Gastroesophageal sphincter (tissue), 4 donors: ENCODE measurements around the gene TM4SF1. TPM values are rescaled to one million over a fixed set of nuclear protein-coding genes. Genes with fewer than 3 reads are reported as not detected.
A peak's percentile ranks its signal among the peaks of the same experiment; 100 is the strongest.

Experiments used
- ATAC-seq: fragments of 150-250 bp; one replicate; pipeline ENCODE4 v1.9.1; 2016; ENCODE audit warnings: mild to moderate bottlenecking, moderate library complexity
- H3K27ac ChIP-seq, 4 donors: fragments of 200-600 bp; sonication (generic) in 3 of 4; 1 replicate in 3 of 4; 2 replicates in 1 of 4; pipeline ENCODE4 v1.5.1; 2016 to 2019
- H3K27me3 ChIP-seq: fragments of 200-600 bp; sonication (generic); one replicate; pipeline ENCODE4 v1.5.1; 2019
- H3K36me3 ChIP-seq, 2 donors: fragments of 200-600 bp; sonication (generic); one replicate each; pipeline ENCODE4 v1.5.1; 2019; ENCODE audit warnings: control low read depth in 1 of 2
- H3K4me1 ChIP-seq, 3 donors: fragments of 200-600 bp; sonication (generic); 1 replicate in 2 of 3; 2 replicates in 1 of 3; pipeline ENCODE4 v1.5.1; 2016 to 2019; ENCODE audit warnings: control low read depth in 2 of 3
- H3K4me3 ChIP-seq, 2 donors: fragments of 200-600 bp; sonication (generic); one replicate each; pipeline ENCODE4 v1.5.1; 2019; ENCODE audit warnings: mild to moderate bottlenecking in 1 of 2, moderate library complexity in 1 of 2
- H3K9me3 ChIP-seq, 3 donors: fragments of 200-600 bp; sonication (generic); one replicate each; pipeline ENCODE4 v1.5.1; 2017 to 2019; ENCODE audit warnings: control low read depth in 2 of 3
- EP300 ChIP-seq: sonication (generic); formaldehyde crosslinking; IDR thresholded peaks from one replicate; pipeline ENCODE4 v1.6.1; 2017; ENCODE audit warnings: antibody characterized with exemption, mild to moderate bottlenecking
- POLR2A ChIP-seq, 2 donors: fragments of 450-650 bp; IDR thresholded peaks; one replicate each; pipeline ENCODE4 v1.6.1; 2017; ENCODE audit warnings: antibody characterized with exemption in 2 of 2, mild to moderate bottlenecking in 2 of 2, moderate library complexity in 1 of 2
- POLR2AphosphoS5 ChIP-seq: sonication (generic); formaldehyde crosslinking; IDR thresholded peaks from one replicate; pipeline ENCODE4 v1.6.1; 2017; ENCODE audit warnings: antibody characterized with exemption
- whole genome bisulfite sequencing, 2 donors: methylation state at CpG; one replicate each; pipeline ENCODE4 v1.1.5; 2018; ENCODE audit warnings: low coverage in 1 of 2; 5-methylcytosine and 5-hydroxymethylcytosine counted together
- total RNA-seq, 4 donors: library from RNA; depleted of rRNA; stranded (reverse); fragments of >200 nt; gene quantifications; one replicate each; pipeline ENCODE4 v1.1.0, GENCODE V29; 2016
- TF ChIP-seq, protein P1 (sequence below), 4 experiments: fragments of 200-600 bp in 2 of 4; fragments of 450-650 bp in 2 of 4; sonication (generic) in 1 of 4; IDR thresholded peaks; one replicate each; pipeline ENCODE4 v1.5.1; 2017 to 2019; ENCODE audit warnings: antibody characterized with exemption in 4 of 4, mild to moderate bottlenecking in 2 of 4, moderate library complexity in 2 of 4

TM4SF1 gene
- total RNA-seq, 4 donors from 2014 or later: 20.9 to 128 (median 71.9) TPM

- WGBS, 2 donors: 86 to 95% methylated on average over 3 to 6 of the region's 6 CpGs
These were observed 19.0 kb upstream of the TM4SF1 start for GRCh38 chr3:149396476-149396875.

DNA sequence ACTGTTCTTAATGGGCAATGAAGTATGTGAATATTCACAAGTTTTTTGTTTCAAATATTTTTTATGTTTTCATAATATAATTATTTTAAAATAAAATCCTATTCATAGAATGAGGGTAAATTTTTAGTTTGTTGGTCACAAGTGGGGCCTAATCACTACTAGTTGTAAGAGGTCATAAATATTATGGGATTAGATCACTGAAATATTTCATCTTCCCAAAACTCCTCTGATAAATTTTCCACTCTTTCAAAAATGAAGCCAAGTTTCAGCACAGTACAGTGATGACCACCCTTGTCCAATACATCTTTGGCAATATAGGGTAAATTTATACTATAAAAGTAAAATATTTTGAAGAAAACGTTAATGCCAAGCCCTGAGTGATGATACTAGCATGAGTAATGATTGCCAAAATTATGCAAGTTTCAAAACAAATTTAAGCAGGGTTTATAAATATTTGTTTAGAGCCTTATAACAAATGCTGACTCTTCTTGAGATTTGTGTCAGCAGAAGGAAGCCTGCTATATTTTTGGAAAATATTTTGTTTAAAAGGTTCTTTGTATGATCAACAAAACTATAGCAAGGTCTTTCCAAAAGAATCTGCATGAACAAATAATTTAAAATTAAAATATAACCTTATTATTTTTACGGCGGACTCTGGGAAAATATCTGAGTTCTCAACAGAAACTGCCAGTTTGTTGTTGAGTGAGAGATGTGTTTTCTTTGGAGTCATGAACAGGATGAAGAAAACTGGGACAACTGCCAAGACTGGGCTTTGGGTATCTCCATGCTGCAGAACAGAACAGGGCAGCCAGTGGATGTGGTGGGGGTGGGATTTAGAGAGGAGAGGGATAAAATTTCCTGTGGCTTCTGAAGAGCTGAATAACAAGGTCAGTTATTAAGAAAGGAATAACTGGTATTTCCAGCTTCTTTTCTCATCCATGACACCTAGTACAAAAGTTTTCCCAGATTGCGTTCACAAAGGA lies 17.9 kb upstream of the TM4SF1 start:
- H3K27me3 ChIP-seq: no peaks in the 10 kb centered on the region
- TF ChIP-seq POLR2AphosphoS5 (no peak), POLR2A (IDR thresholded peaks at IDR 0.05) (no peak), EP300 (no peak)
- TF ChIP-seq, protein P1, sequence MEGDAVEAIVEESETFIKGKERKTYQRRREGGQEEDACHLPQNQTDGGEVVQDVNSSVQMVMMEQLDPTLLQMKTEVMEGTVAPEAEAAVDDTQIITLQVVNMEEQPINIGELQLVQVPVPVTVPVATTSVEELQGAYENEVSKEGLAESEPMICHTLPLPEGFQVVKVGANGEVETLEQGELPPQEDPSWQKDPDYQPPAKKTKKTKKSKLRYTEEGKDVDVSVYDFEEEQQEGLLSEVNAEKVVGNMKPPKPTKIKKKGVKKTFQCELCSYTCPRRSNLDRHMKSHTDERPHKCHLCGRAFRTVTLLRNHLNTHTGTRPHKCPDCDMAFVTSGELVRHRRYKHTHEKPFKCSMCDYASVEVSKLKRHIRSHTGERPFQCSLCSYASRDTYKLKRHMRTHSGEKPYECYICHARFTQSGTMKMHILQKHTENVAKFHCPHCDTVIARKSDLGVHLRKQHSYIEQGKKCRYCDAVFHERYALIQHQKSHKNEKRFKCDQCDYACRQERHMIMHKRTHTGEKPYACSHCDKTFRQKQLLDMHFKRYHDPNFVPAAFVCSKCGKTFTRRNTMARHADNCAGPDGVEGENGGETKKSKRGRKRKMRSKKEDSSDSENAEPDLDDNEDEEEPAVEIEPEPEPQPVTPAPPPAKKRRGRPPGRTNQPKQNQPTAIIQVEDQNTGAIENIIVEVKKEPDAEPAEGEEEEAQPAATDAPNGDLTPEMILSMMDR (IDR thresholded peaks at IDR 0.05): no peak
- WGBS, 2 donors: 54 to 69% methylated on average over 4 of the region's 4 CpGs
- H3K36me3 ChIP-seq: no peaks in the 10 kb centered on the region
- no peak for ATAC-seq
- no peaks in the 10 kb centered on the region for H3K4me1 ChIP-seq
- no peak overlapping the region for H3K4me3 ChIP-seq
- H3K9me3 ChIP-seq: no peaks in the 10 kb centered on the region
- no peak overlapping the region for H3K27ac ChIP-seq

More at GRCh38 chr3:149396476-149396875, 19.0 kb upstream of the TM4SF1 start:
- H3K4me3 ChIP-seq: no peak overlapping the region
- H3K27me3 ChIP-seq: no peaks in the 10 kb centered on the region
- no peak overlapping the region for H3K27ac ChIP-seq
- H3K36me3 ChIP-seq: no peaks in the 10 kb centered on the region
- no peaks in the 10 kb centered on the region for H3K4me1 ChIP-seq
- TF ChIP-seq, protein P1 (IDR thresholded peaks at IDR 0.05): no peak
- no peak for TF ChIP-seq POLR2A (IDR thresholded peaks at IDR 0.05)
- TF ChIP-seq POLR2AphosphoS5: no peak
- TF ChIP-seq EP300: no peak
- H3K9me3 ChIP-seq: no peaks in the 10 kb centered on the region
- ATAC-seq: no peak

GRCh38 chr3:149393345-149394160 lies 16.1 kb upstream of the TM4SF1 start:
- 38 to 50% methylated on average over 4 of the region's 4 CpGs for WGBS, 2 donors
- Histone ChIP-seq H3K27ac (no peak overlapping the region), H3K36me3 (no peaks in the 10 kb centered on the region), H3K4me3 (no peak overlapping the region), H3K4me1 (no peaks in the 10 kb centered on the region), H3K27me3 (no peaks in the 10 kb centered on the region), H3K9me3 (peaks cover 0 to 8% (median 0%) of the 10 kb centered on the region in 3 donors)
- TF ChIP-seq, protein P1 (IDR thresholded peaks at IDR 0.05): peak; percentile 49 to 68 (median 64)
- no peak for TF ChIP-seq POLR2A (IDR thresholded peaks at IDR 0.05)
- no peak for ATAC-seq

- H3K27ac ChIP-seq: no peak overlapping the region
- ATAC-seq: no peak
- 77 to 84% methylated on average over 5 of the region's 5 CpGs for WGBS, 2 donors
These were observed 14.5 kb upstream of the TM4SF1 start for GRCh38 chr3:149391960-149392359.

More at GRCh38 chr3:149391960-149392359, 14.5 kb upstream of the TM4SF1 start:
- H3K9me3 ChIP-seq: peaks cover 0 to 8% (median 0%) of the 10 kb centered on the region in 3 donors
- no peaks in the 10 kb centered on the region for H3K36me3 ChIP-seq
- H3K27me3 ChIP-seq: no peaks in the 10 kb centered on the region
- peaks cover 4 to 10% (median 6%) of the 10 kb centered on the region in 3 donors for H3K4me1 ChIP-seq
- TF ChIP-seq EP300 (no peak), POLR2A (IDR thresholded peaks at IDR 0.05) (no peak), POLR2AphosphoS5 (no peak)
- TF ChIP-seq, protein P1 (IDR thresholded peaks at IDR 0.05): no peak
- H3K4me3 ChIP-seq: no peak overlapping the region
